ENCODE measurements around the gene RPH3AL.

DNA sequence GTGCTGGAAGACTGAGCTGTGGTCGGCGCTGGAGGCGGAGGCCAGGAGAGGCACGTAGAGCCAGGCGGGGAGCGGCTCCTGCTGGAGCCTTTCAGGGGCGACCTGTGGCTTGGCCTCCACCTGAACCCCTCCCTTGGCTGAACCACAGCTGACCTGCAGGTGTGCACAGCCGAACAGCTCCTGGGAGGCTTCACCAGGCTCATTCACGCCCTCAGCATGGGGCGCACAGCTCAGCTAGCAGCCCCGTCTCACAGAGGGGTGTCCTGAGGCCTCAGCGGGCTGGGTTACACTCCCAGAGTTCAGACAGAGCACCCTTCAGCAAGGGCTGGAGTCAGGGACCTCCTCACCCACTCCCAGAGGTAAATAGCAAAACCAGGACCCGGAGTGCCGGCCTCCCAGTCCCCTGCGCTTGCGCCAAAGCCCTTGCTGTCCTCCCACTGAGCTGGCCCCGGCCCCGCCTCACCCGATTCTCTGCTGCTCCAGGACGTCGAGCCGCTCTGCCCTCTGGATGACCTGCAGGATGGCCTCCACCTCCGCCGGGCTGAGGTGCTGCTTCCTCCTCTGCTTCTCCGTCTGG lies 31.7 kb downstream of the RPH3AL start:
- TF ChIP-seq, protein P1, sequence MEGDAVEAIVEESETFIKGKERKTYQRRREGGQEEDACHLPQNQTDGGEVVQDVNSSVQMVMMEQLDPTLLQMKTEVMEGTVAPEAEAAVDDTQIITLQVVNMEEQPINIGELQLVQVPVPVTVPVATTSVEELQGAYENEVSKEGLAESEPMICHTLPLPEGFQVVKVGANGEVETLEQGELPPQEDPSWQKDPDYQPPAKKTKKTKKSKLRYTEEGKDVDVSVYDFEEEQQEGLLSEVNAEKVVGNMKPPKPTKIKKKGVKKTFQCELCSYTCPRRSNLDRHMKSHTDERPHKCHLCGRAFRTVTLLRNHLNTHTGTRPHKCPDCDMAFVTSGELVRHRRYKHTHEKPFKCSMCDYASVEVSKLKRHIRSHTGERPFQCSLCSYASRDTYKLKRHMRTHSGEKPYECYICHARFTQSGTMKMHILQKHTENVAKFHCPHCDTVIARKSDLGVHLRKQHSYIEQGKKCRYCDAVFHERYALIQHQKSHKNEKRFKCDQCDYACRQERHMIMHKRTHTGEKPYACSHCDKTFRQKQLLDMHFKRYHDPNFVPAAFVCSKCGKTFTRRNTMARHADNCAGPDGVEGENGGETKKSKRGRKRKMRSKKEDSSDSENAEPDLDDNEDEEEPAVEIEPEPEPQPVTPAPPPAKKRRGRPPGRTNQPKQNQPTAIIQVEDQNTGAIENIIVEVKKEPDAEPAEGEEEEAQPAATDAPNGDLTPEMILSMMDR (IDR thresholded peaks at IDR 0.05; ENCODE audit: low read depth, low read length) = no peak
- TF ChIP-seq POLR2A (IDR thresholded peaks at IDR 0.05; ENCODE audit: extremely low read depth, insufficient read length) (no peak), MYC (IDR thresholded peaks at IDR 0.05; ENCODE audit: low read depth, low read length) (no peak)
- TF ChIP-seq, protein P2, sequence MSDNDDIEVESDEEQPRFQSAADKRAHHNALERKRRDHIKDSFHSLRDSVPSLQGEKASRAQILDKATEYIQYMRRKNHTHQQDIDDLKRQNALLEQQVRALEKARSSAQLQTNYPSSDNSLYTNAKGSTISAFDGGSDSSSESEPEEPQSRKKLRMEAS (IDR thresholded peaks at IDR 0.05; ENCODE audit: low read depth, low read length) = no peak

Measured in NB4 (cell line).